ENCODE data around the gene SLC36A3. TPM values are rescaled to one million over a fixed set of nuclear protein-coding genes. Genes with fewer than 3 reads are reported as not detected.

SLC36A3 gene
- total and polyA plus RNA-seq, 2 of the 8 experiments (the other 6 are each of a cell fraction or from before 2014, with no cell fraction given) = not detected

DNA sequence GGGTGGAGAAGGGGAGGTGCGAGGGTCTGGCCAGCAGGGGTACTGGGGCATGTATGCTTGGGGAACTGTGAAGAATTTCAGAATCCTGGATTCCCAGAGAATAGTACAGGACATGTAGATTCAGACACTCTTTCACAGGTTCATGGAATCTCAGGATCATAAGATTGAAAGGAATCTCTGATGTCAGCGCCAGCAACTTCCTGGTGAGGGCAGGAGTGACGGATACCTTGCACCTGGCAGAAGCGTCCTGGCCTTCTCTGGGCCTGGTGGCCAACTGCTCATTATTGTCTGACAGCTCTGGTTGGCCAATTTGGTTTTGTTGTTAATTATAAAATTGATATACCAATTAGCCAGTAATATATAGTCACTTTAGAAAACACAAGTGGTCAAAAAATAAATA is 43.6 kb downstream of the SLC36A3 start:
- Histone ChIP-seq H3K9me3 (ENCODE audit: insufficient read depth in 2 of 2, low read depth in 1 of 2, low read length in 1 of 2) (no peaks in the 10 kb centered on the region), H3K79me1 (ENCODE audit: low read depth, low read length) (no peaks in the 10 kb centered on the region), H4K91ac (replicated peaks; ENCODE audit: insufficient read length, low read length) (no peak overlapping the region), H3K14ac (ENCODE audit: insufficient read length) (no peak overlapping the region), H2AFZ (ENCODE audit: low read length) (no peak overlapping the region), H3K23ac (ENCODE audit: insufficient read length) (no peak overlapping the region), H3K4me3 (ENCODE audit: extremely low read depth in 1 of 4, insufficient read depth in 2 of 4, low read depth in 3 of 4, low read length in 4 of 4) (no peak overlapping the region), H2AK5ac (ENCODE audit: low read depth, low read length) (no peak overlapping the region), H4K5ac (ENCODE audit: insufficient read length, low read depth, low read length) (no peak overlapping the region), H3K79me2 (ENCODE audit: control insufficient read depth in 1 of 2, insufficient read depth in 2 of 2, low read length in 2 of 2) (no peaks in the 10 kb centered on the region; a peak in 1 of 4 replicates), H2BK5ac (ENCODE audit: low read depth, low read length) (no peak overlapping the region), H3K4ac (replicated peaks; ENCODE audit: insufficient read length, low read depth, low read length) (no peak overlapping the region), H4K8ac (ENCODE audit: extremely low read depth, insufficient read depth, low read length) (peak overlapping the region; percentile 57; the same call in 1 of the 2 replicates), H3K9ac (replicated peaks in 1 of 4; ENCODE audit: extremely low read depth in 1 of 4, low read depth in 3 of 4, low read length in 3 of 4) (no peak overlapping the region), H3K4me1 (replicated peaks in 1 of 4; ENCODE audit: control insufficient read depth in 3 of 4, insufficient read depth in 4 of 4, low read length in 3 of 4) (peaks cover 0 to 7% (median 2%) of the 10 kb centered on the region in 4 experiments; a peak in 3 of 7 replicates), H3K4me2 (ENCODE audit: insufficient read depth in 1 of 2, low read depth in 2 of 2, low read length in 2 of 2) (no peak overlapping the region), H4K20me1 (replicated peaks in 1 of 2; ENCODE audit: control insufficient read depth in 1 of 2, insufficient read depth in 2 of 2, low read length in 2 of 2) (peaks cover 0 to 3% of the 10 kb centered on the region in 2 experiments), H3K18ac (ENCODE audit: extremely low read depth, low read length) (no peak overlapping the region), H2BK20ac (ENCODE audit: low read length) (no peak overlapping the region), H2BK12ac (ENCODE audit: low read depth, low read length) (no peak overlapping the region), H2BK120ac (replicated peaks; ENCODE audit: low read depth, low read length) (no peak overlapping the region), H3K27me3 (replicated peaks in 1 of 4; ENCODE audit: control insufficient read depth in 3 of 4, extremely low read depth in 1 of 4, insufficient read depth in 3 of 4, low read length in 3 of 4) (no peaks in the 10 kb centered on the region), H3K36me3 (ENCODE audit: control insufficient read depth in 2 of 4, insufficient read depth in 4 of 4, low read length in 3 of 4) (no peaks in the 10 kb centered on the region), H2BK15ac (ENCODE audit: low read length) (no peak overlapping the region), H3K27ac (ENCODE audit: low read depth, low read length) (no peak overlapping the region), H3K56ac (replicated peaks; ENCODE audit: insufficient read length, low read depth, low read length) (no peak overlapping the region), H3K23me2 (ENCODE audit: low read depth, low read length) (no peaks in the 10 kb centered on the region)
- POLR2A ChIA-PET (ENCODE audit: partially characterized antibody) = no interaction called here
- DNase-seq (ENCODE audit: low read depth in 1 of 2, low spot score in 2 of 2) (no peak), FAIRE-seq (no peak)
- 89% methylated on average over 4 of the region's 4 CpGs; no CpG with 5 or more reads in 1 of the 2 experiments for WGBS, 2 experiments (ENCODE audit: extremely low coverage in 1 of 2, insufficient coverage in 1 of 2, insufficient read length in 1 of 2, insufficient replicate concordance in 2 of 2, low coverage in 1 of 2, low lambda C conversion rate in 2 of 2, missing lambda C conversion rate in 1 of 2)
- CTCF ChIA-PET (ENCODE audit: partially characterized antibody) = interaction anchor here (0.7 to 4.3 kb wide), 2 partner anchors 24 to 264 kb away, joined by 3 to 25 read pairs; no protein-coding TSS in a partner anchor
- TF ChIP-seq PHF8 (conservative IDR thresholded peaks at IDR 0.05; ENCODE audit: low read depth, low read length) (no peak), CBX8 (IDR thresholded peaks at IDR 0.05; ENCODE audit: borderline replicate concordance, low read depth, low read length) (no peak), HDAC2 (IDR thresholded peaks at IDR 0.05; ENCODE audit: borderline replicate concordance in 1 of 2, low read depth in 2 of 2, low read length in 2 of 2) (no peak), ZNF274 (IDR thresholded peaks at IDR 0.05; ENCODE audit: borderline replicate concordance, extremely low read depth, low read length) (no peak), SAP30 (IDR thresholded peaks at IDR 0.05; ENCODE audit: insufficient read depth, insufficient replicate concordance, low read length) (no peak), SP4 (IDR thresholded peaks at IDR 0.05; ENCODE audit: low read length) (no peak), MAFK (IDR thresholded peaks at IDR 0.05; ENCODE audit: low read depth, low read length) (no peak), BCL11A (IDR thresholded peaks at IDR 0.05; ENCODE audit: low read depth in 2 of 2, low read length in 2 of 2) (no peak), HDAC6 (IDR thresholded peaks at IDR 0.05; ENCODE audit: low read depth, low read length) (no peak), CEBPB (IDR thresholded peaks at IDR 0.05; ENCODE audit: low read depth, low read length) (no peak)
- TF ChIP-seq, protein P1, sequence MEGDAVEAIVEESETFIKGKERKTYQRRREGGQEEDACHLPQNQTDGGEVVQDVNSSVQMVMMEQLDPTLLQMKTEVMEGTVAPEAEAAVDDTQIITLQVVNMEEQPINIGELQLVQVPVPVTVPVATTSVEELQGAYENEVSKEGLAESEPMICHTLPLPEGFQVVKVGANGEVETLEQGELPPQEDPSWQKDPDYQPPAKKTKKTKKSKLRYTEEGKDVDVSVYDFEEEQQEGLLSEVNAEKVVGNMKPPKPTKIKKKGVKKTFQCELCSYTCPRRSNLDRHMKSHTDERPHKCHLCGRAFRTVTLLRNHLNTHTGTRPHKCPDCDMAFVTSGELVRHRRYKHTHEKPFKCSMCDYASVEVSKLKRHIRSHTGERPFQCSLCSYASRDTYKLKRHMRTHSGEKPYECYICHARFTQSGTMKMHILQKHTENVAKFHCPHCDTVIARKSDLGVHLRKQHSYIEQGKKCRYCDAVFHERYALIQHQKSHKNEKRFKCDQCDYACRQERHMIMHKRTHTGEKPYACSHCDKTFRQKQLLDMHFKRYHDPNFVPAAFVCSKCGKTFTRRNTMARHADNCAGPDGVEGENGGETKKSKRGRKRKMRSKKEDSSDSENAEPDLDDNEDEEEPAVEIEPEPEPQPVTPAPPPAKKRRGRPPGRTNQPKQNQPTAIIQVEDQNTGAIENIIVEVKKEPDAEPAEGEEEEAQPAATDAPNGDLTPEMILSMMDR (IDR thresholded peaks at IDR 0.05; ENCODE audit: control extremely low read depth in 1 of 3, insufficient read depth in 1 of 3, low read depth in 1 of 3, low read length in 3 of 3) = no peak

All from H1 (cell line).